Gastroesophageal sphincter (tissue), 3 donors: ENCODE measurements around the gene MTHFD1L.

Source experiments
- EP300 ChIP-seq: sonication (generic); formaldehyde crosslinking; IDR thresholded peaks from one replicate; pipeline ENCODE4 v1.6.1; 2017; ENCODE audit warnings: antibody characterized with exemption, mild to moderate bottlenecking
- POLR2AphosphoS5 ChIP-seq: sonication (generic); formaldehyde crosslinking; IDR thresholded peaks from one replicate; pipeline ENCODE4 v1.6.1; 2017; ENCODE audit warnings: antibody characterized with exemption
- TF ChIP-seq, protein P1 (sequence below), 4 experiments: fragments of 200-600 bp in 2 of 4; fragments of 450-650 bp in 2 of 4; sonication (generic) in 1 of 4; IDR thresholded peaks; one replicate each; pipeline ENCODE4 v1.5.1; 2017 to 2019; ENCODE audit warnings: antibody characterized with exemption in 4 of 4, mild to moderate bottlenecking in 2 of 4, moderate library complexity in 2 of 4

- no peak for TF ChIP-seq POLR2AphosphoS5
- TF ChIP-seq, protein P1, sequence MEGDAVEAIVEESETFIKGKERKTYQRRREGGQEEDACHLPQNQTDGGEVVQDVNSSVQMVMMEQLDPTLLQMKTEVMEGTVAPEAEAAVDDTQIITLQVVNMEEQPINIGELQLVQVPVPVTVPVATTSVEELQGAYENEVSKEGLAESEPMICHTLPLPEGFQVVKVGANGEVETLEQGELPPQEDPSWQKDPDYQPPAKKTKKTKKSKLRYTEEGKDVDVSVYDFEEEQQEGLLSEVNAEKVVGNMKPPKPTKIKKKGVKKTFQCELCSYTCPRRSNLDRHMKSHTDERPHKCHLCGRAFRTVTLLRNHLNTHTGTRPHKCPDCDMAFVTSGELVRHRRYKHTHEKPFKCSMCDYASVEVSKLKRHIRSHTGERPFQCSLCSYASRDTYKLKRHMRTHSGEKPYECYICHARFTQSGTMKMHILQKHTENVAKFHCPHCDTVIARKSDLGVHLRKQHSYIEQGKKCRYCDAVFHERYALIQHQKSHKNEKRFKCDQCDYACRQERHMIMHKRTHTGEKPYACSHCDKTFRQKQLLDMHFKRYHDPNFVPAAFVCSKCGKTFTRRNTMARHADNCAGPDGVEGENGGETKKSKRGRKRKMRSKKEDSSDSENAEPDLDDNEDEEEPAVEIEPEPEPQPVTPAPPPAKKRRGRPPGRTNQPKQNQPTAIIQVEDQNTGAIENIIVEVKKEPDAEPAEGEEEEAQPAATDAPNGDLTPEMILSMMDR (IDR thresholded peaks at IDR 0.05), result no peak
- no peak for TF ChIP-seq EP300
Observed at GRCh38 chr6:150930841-150931240, 65.3 kb downstream of the MTHFD1L start.
